Endothelial cell of umbilical vein (primary cell): ENCODE results near the gene CCZ1. TPM values are rescaled to one million over a fixed set of nuclear protein-coding genes. Genes with fewer than 3 reads are reported as not detected.
"Not testable (repeated sequence)": the region's sequence is repeated elsewhere in the genome, so short reads cannot be mapped to it uniquely, and the experiment has no call there.

Experiments
- BruUV-seq: library from RNA; stranded (reverse); fragments of 400-500 nt; replicated peaks from 2 replicates; lab custom pipeline; 2021; lab: Mats Ljungman, UMichigan
- CTCF ChIA-PET: fragments of 300-600, 350-600 bp; sonication (Branson Sonifier 250); formaldehyde crosslinking; loops from one replicate; lab custom pipeline; 2021; ENCODE audit warnings: antibody characterized with exemption, inconsistent platforms; lab: Charles Lee
- POLR2A ChIA-PET: fragments of 300-600, 350-600 bp; sonication (Branson Sonifier 250); formaldehyde crosslinking; loops from one replicate; lab custom pipeline; 2021; ENCODE audit warnings: antibody characterized with exemption, inconsistent platforms; lab: Charles Lee
- DNase-seq: peaks from one replicate; pipeline ENCODE4 v3.0.0-alpha.2; 2011; ENCODE audit warnings: low read depth, low spot score
- FAIRE-seq: peaks from 2 replicates; lab custom pipeline; 2011; peaks lifted over from hg19 to GRCh38; lab: Jason Lieb, UNC
- H2AFZ ChIP-seq: 2 replicates; pipeline ENCODE4 v1.6.0; 2012; ENCODE audit warnings: low read depth, low read length, control low read depth, inconsistent platforms
- H3K27ac ChIP-seq: 2 replicates; pipeline ENCODE4 v1.5.1; 2011; ENCODE audit warnings: low read depth, mild to moderate bottlenecking, control low read depth, low read length, moderate library complexity; ENCODE audit not compliant: insufficient read depth
- H3K27me3 ChIP-seq, 2 experiments: 2 replicates each; pipeline versions ENCODE4 v1.6.0 to v1.6.1; 2011; ENCODE audit warnings: low read length in 2 of 2, mixed read lengths in 1 of 2; ENCODE audit not compliant: control insufficient read depth in 2 of 2, insufficient read depth in 2 of 2
- H3K36me3 ChIP-seq, 2 experiments: 2 replicates in 1 of 2; 3 replicates in 1 of 2; pipeline ENCODE4 v1.5.1; 2011; ENCODE audit warnings: low read length in 2 of 2, mild to moderate bottlenecking in 1 of 2, moderate library complexity in 1 of 2; ENCODE audit not compliant: control insufficient read depth in 2 of 2, insufficient read depth in 2 of 2; ENCODE audit errors: extremely low read depth in 1 of 2
- H3K4me1 ChIP-seq: 3 replicates; pipeline ENCODE4 v1.5.1; 2011; ENCODE audit warnings: mild to moderate bottlenecking, low read length; ENCODE audit not compliant: control insufficient read depth, insufficient read depth; ENCODE audit errors: extremely low read depth
- H3K4me2 ChIP-seq: 2 replicates; pipeline ENCODE4 v1.6.1; 2011; ENCODE audit warnings: low read length, control low read depth, mixed read lengths; ENCODE audit not compliant: insufficient read depth
- H3K4me3 ChIP-seq, 3 experiments: fragments of 200-600 bp in 1 of 3; sonication (generic), shearing (Covaris generic) in 1 of 3; replicated peaks in 1 of 3; 2 replicates each; pipeline ENCODE4 v1.5.1; 2011 to 2016; ENCODE audit warnings: control low read depth in 3 of 3, low read length in 3 of 3, mild to moderate bottlenecking in 2 of 3, inconsistent platforms in 1 of 3, low read depth in 1 of 3, moderate library complexity in 1 of 3; ENCODE audit not compliant: insufficient read depth in 1 of 3
- H3K79me2 ChIP-seq: 2 replicates; pipeline ENCODE4 v1.6.0; 2012; ENCODE audit warnings: low read length, inconsistent platforms; ENCODE audit not compliant: control insufficient read depth, insufficient read depth
- H3K9ac ChIP-seq: replicated peaks from 2 replicates; pipeline ENCODE3; 2011; ENCODE audit warnings: low read length, control low read depth; ENCODE audit not compliant: insufficient read depth; ENCODE audit errors: extremely low read depth
- H3K9me1 ChIP-seq: replicated peaks from 3 replicates; pipeline ENCODE4 v1.6.0; 2011; ENCODE audit warnings: mild to moderate bottlenecking, low read length; ENCODE audit not compliant: control insufficient read depth, insufficient read depth; ENCODE audit errors: extremely low read depth
- H3K9me3 ChIP-seq: replicated peaks from 2 replicates; pipeline ENCODE4 v1.5.1; 2012; ENCODE audit warnings: low read length, inconsistent platforms; ENCODE audit not compliant: control insufficient read depth, insufficient read depth
- H4K20me1 ChIP-seq: replicated peaks from 2 replicates; pipeline ENCODE3; 2011; ENCODE audit warnings: mild to moderate bottlenecking, low read length; ENCODE audit not compliant: control insufficient read depth, insufficient read depth; ENCODE audit errors: extremely low read depth
- MAX ChIP-seq: IDR thresholded peaks from 2 replicates; pipeline ENCODE4 v1.6.1; 2011; ENCODE audit not compliant: insufficient read depth, insufficient read length
- dilution Hi-C: fragments of 300-500 bp; cut with MboI; formaldehyde crosslinking; loops from one replicate; pipeline ENCODE4 v1.15.0; 2019; ENCODE audit warnings: low sequenced_read_pairs; ENCODE audit not compliant: extremely low pct_ligation_motif_present
- intact Hi-C: fragments of 100-400 bp; cut with micrococcal nuclease; formaldehyde crosslinking; loops from one replicate; pipeline ENCODE4 v1.10.0; 2022
- polyA plus RNA-seq, 4 experiments: library from polyadenylated mRNA; depleted of rRNA in 3 of 4; stranded (reverse) in 3 of 4; unstranded in 1 of 4; fragments of >200 nt; gene quantifications; 2 replicates each; pipeline versions ENCODE4 v1.2.1 to v1.2.3, GENCODE V29; 2011 to 2012; ENCODE audit warnings: missing spikeins in 1 of 4
- total RNA-seq: library from RNA; stranded (reverse); gene quantifications from 2 replicates; pipeline ENCODE4 v1.2.3, GENCODE V29; 2021

Gene CCZ1
- total and polyA plus RNA-seq, 2 donors (not counting 3 experiments of a cell fraction or from before 2014, with no cell fraction given) = 40.6 to 95.5 TPM

- FAIRE-seq = peak; percentile 96
- H2AFZ ChIP-seq, H4K20me1 ChIP-seq, POLR2A ChIA-PET, H3K4me3 ChIP-seq, H3K27ac ChIP-seq, H3K9me1 ChIP-seq, H3K9ac ChIP-seq, CTCF ChIA-PET, dilution Hi-C loops, H3K36me3 ChIP-seq, H3K4me1 ChIP-seq, H3K4me2 ChIP-seq, H3K9me3 ChIP-seq, intact Hi-C loops, H3K27me3 ChIP-seq, H3K79me2 ChIP-seq, BruUV-seq: not testable (repeated sequence)
- DNase-seq = peak; percentile 87
- peak; percentile 38 for TF ChIP-seq MAX
Observed at GRCh38 chr7:5931905-5932644, 33.5 kb downstream of the CCZ1 start.

DNA sequence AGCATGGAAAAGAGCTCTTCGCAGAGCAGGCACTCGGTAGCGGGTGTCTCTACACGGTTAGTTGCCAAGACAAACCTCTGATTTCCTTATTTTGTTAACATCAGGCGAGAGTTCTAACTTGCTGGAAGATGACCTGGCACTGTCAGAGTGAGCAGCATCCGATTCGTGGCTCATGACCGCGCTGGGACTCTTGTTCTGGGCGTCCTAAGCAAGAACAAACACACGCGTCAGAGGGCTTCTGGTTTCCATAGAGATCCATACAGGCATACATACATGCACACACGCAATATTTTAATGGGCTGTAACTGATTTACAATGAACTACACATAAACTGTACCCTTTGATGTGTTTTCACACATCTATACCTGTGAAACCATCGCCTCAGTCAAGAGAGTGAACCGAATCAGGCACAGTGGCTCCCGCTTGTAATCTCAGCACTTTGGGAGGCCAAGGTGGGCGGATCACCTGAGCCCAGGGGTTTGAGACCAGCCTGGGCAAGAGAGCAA lies 36.5 kb downstream of the CCZ1 start:
- H3K27me3 ChIP-seq, H2AFZ ChIP-seq, H3K4me1 ChIP-seq, BruUV-seq, H3K4me2 ChIP-seq, H3K9me3 ChIP-seq, FAIRE-seq, H3K4me3 ChIP-seq, dilution Hi-C loops, H3K9me1 ChIP-seq, CTCF ChIA-PET, POLR2A ChIA-PET, H3K27ac ChIP-seq, H3K9ac ChIP-seq, H3K36me3 ChIP-seq, DNase-seq, H4K20me1 ChIP-seq, intact Hi-C loops, H3K79me2 ChIP-seq: not testable (repeated sequence)

DNA sequence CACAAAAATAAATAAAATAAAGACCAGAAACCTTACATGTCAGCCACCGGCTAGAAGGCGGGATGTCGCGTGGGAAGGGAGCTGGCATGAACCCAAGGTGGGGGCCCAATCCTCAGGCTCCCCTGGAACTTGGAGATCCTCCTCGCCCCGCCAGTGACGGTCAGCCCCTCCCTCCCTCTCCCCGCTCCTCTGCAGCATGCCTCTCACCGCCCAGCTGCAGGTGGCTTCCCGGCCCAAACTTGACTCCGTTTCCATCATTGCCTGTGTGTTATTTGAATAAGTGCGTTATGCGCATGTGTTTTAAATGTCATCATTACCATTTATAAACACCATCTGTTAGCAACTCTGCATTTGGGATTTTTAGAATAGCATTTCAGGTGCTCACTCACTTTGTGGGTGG lies 64.7 kb downstream of the CCZ1 start:
- BruUV-seq, FAIRE-seq: not testable (repeated sequence)

DNA sequence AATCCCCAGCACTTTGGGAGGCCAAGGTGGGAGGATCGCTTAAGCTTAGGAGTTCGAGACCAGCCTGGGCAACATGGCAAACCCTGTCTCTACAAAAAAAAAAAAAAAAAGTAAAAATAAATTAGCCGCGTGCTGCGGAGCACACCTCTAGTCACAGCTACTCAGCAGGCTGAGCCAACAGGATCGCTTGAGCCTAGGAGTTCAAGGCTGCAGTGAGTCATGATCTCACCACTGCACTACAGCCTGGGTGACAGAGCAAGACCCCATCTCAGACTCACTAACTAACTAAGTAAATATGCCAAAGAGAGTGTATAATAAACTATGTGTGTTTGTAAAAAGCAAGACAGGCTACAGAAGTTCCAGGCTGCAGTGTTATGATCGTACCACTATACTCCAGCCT lies 65.3 kb downstream of the CCZ1 start:
- POLR2A ChIA-PET = not testable (repeated sequence)
- FAIRE-seq = peak; percentile 40

More for the DNA sequence above, 64.7 kb downstream of the CCZ1 start:
- POLR2A ChIA-PET, H2AFZ ChIP-seq, H3K9ac ChIP-seq, DNase-seq, H3K27ac ChIP-seq, intact Hi-C loops, H3K27me3 ChIP-seq, H4K20me1 ChIP-seq, dilution Hi-C loops, H3K9me1 ChIP-seq, CTCF ChIA-PET, H3K4me3 ChIP-seq, H3K4me2 ChIP-seq, H3K4me1 ChIP-seq, H3K79me2 ChIP-seq, H3K36me3 ChIP-seq, H3K9me3 ChIP-seq: not testable (repeated sequence)

More for the DNA sequence above, 65.3 kb downstream of the CCZ1 start:
- BruUV-seq, H3K9me1 ChIP-seq, CTCF ChIA-PET, H2AFZ ChIP-seq, dilution Hi-C loops, H3K4me2 ChIP-seq, H3K9ac ChIP-seq, H3K27me3 ChIP-seq, H3K9me3 ChIP-seq, H4K20me1 ChIP-seq, DNase-seq, H3K4me1 ChIP-seq, H3K4me3 ChIP-seq, H3K79me2 ChIP-seq, H3K27ac ChIP-seq, H3K36me3 ChIP-seq, intact Hi-C loops: not testable (repeated sequence)
